Ishikawa (cell line): ENCODE data around the gene ITGA5.
A peak's percentile ranks its signal among the peaks of the same experiment; 100 is the strongest.

Experiments
- CREB1 ChIP-seq: IDR thresholded peaks from 2 replicates; pipeline ENCODE4 v1.6.1; 2012; ENCODE audit warnings: low read depth
- EGR1 ChIP-seq: IDR thresholded peaks from 2 replicates; pipeline ENCODE4 v1.6.1; 2012
- EP300 ChIP-seq: IDR thresholded peaks from 2 replicates; pipeline ENCODE4 v1.6.1; 2012; ENCODE audit warnings: borderline replicate concordance
- FOXM1 ChIP-seq: IDR thresholded peaks from 2 replicates; pipeline ENCODE4 v1.6.1; 2012; ENCODE audit warnings: low read depth, borderline replicate concordance
- MAX ChIP-seq: IDR thresholded peaks from 2 replicates; pipeline ENCODE4 v1.6.1; 2012
- NFIC ChIP-seq: IDR thresholded peaks from 2 replicates; pipeline ENCODE4 v1.6.1; 2012
- RAD21 ChIP-seq: IDR thresholded peaks from 2 replicates; pipeline ENCODE4 v1.6.1; 2012; ENCODE audit warnings: low read depth
- REST ChIP-seq: IDR thresholded peaks from 2 replicates; pipeline ENCODE4 v1.6.1; 2012; ENCODE audit warnings: low read depth, mild to moderate bottlenecking
- TAF1 ChIP-seq: IDR thresholded peaks from 2 replicates; pipeline ENCODE4 v1.6.1; 2012; ENCODE audit warnings: low read depth, mild to moderate bottlenecking
- TCF12 ChIP-seq: IDR thresholded peaks from 2 replicates; pipeline ENCODE4 v1.6.1; 2012; ENCODE audit warnings: low read depth
- YY1 ChIP-seq: IDR thresholded peaks from 2 replicates; pipeline ENCODE4 v1.6.1; 2012; ENCODE audit warnings: low read depth

GRCh38 chr12:54390668-54391551 is 28.2 kb downstream of the ITGA5 start:
- TF ChIP-seq EGR1 (peak; percentile 72), EP300 (no peak), MAX (no peak), YY1 (no peak), REST (no peak), NFIC (no peak), RAD21 (no peak), FOXM1 (no peak), TAF1 (no peak; the same call in 1 of the 2 replicates), TCF12 (peak; percentile 19; the same call in 1 of the 2 replicates), CREB1 (no peak)
